ENCODE results near the gene ZNF423.

- no peak for TF ChIP-seq YY1 (IDR thresholded peaks at IDR 0.05; ENCODE audit: insufficient read depth, insufficient read length)
- no peak for TF ChIP-seq SUZ12 (IDR thresholded peaks at IDR 0.05; ENCODE audit: extremely low read depth, insufficient read depth, insufficient read length)
These were observed 40.6 kb upstream of the ZNF423 start for GRCh38 chr16:49896447-49896964.
